ENCODE measurements around the gene TCEA3. TPM values are rescaled to one million over a fixed set of nuclear protein-coding genes. Genes with fewer than 3 reads are reported as not detected.

The TCEA3 gene
- total and polyA plus RNA-seq, 7 experiments from 2014 or later: 20.2 to 59.2 (median 49.3) TPM

DNA sequence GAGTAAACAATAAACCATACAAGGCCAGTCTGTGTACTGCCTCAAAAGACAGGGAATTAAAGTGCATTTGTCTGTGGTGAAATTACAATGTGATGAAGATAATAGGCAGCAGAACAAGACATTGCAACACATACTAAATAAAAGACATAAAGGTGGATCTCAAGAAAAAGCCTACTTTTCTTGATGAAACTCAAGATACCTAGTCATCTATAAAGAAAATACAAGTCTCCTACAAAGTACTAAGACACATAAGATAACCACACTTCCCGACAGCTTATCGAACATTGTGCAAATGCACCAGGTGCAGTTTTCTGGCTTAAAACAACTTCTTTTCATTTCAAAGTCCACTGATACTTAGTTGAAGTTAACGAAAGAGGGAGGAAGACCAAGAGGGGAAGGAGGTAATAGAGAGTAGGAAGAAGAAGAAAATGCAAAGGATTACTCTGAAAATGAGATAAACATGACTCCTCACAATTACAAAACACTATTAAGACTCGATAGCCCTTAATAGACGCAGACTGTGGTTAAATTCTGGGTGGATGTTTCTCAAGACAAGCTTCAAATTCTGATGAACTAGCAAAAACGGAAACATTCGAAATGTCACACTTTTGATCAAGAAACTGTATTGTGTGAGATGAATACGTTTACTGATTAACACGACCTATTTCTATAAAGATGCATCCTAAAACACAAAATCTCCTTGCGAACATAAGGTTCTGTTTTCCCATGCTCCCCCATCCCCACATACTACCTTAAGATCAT is 82.4 kb downstream of the TCEA3 start:
- no peak for DNase-seq
- ATAC-seq: no peak
- Mint-ChIP-seq H3K36me3 (peaks cover 0 to 20% (median 6%) of the 10 kb centered on the region in 5 donors), H3K27ac (peak overlapping the region; percentile 43 to 97 (median 75)), H3K27me3 (no peaks in the 10 kb centered on the region), H3K9me3 (peaks cover 0 to 2% (median 0%) of the 10 kb centered on the region in 11 donors), H3K4me1 (peaks cover 43 to 67% (median 63%) of the 10 kb centered on the region in 7 donors), H3K4me3 (peak overlapping the region; percentile 81 to 100 (median 93))
- Histone ChIP-seq H3K36me3 (ENCODE audit: control insufficient read depth in 2 of 3, insufficient read depth in 3 of 3, low read length in 3 of 3) (peaks cover 0 to 16% (median 10%) of the 10 kb centered on the region in 3 experiments), H3K27me3 (ENCODE audit: control insufficient read depth in 2 of 2, insufficient read depth in 2 of 2, low read length in 2 of 2) (no peaks in the 10 kb centered on the region), H3K9me3 (ENCODE audit: control insufficient read depth in 2 of 3, low read length in 3 of 3) (no peaks in the 10 kb centered on the region), H3K4me1 (ENCODE audit: control insufficient read depth in 2 of 2, insufficient read depth in 2 of 2, low read length in 2 of 2) (peaks cover 36 to 41% of the 10 kb centered on the region in 2 donors), H3K4me3 (ENCODE audit: low read length) (peak overlapping the region; percentile 89), H3K27ac (ENCODE audit: low read depth, low read length) (peak overlapping the region; percentile 83)
- ChIA-PET POLR2A (interaction anchor here (0.6 to 1.5 kb wide), 4 partner anchors 12 to 43 kb away, joined by 3 to 6 read pairs (median 4); no protein-coding TSS in a partner anchor), CTCF (no interaction called here)
- intact Hi-C loops (cut with micrococcal nuclease): loop anchor here (2.0 to 10.0 kb wide), 6 partner anchors 40 to 1557 kb away; partner anchors contain the start of genes E2F2 (in 1 of the 2), SRRM1 (in 1 of the 2), TCEA3 (in 1 of the 2) and USP48 (in 1 of the 2)

DNA sequence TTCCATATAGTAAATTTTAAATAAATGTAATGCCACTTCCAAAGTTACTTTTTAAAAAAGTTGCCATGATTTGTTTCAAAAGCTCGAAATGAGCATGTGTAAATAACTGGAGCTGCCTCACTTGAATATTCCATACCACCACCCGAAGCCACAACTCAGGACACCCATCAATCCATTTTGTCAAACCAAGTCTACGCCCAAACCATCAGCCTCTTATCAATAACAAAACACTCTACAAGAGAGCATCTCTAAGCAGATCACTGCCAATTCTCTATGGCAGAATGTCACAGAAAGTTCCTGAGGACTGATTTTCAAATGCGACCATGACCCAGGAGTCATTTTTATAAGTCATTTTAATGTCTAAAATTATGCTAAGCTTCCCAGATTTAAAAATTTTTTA is 84.9 kb downstream of the TCEA3 start:
- Mint-ChIP-seq H3K9me3 (no peaks in the 10 kb centered on the region), H3K4me1 (peaks cover 44 to 66% (median 63%) of the 10 kb centered on the region in 7 donors), H3K36me3 (peaks cover 0 to 27% (median 15%) of the 10 kb centered on the region in 5 donors), H3K27ac (peak overlapping the region in 8 of 9 donors; percentile 43 to 77 (median 66)), H3K4me3 (peak overlapping the region; percentile 7 to 100 (median 89)), H3K27me3 (no peaks in the 10 kb centered on the region)
- CTCF ChIA-PET: interaction anchor here (0.6 kb wide), 1 partner anchor 205 kb away, joined by 3 read pairs; no protein-coding TSS in a partner anchor
- H3K36me3 ChIP-seq (ENCODE audit: control insufficient read depth in 2 of 3, insufficient read depth in 3 of 3, low read length in 3 of 3): peaks cover 0 to 31% (median 19%) of the 10 kb centered on the region in 3 experiments
- POLR2A ChIA-PET: interaction anchor here (0.7 to 1.3 kb wide), 2 partner anchors 30 to 404 kb away, joined by 3 to 5 read pairs; partner anchors contain the start of gene ELOA
- H3K9me3 ChIP-seq (ENCODE audit: control insufficient read depth in 2 of 3, low read length in 3 of 3): no peaks in the 10 kb centered on the region
- H3K4me1 ChIP-seq (ENCODE audit: control insufficient read depth in 2 of 2, insufficient read depth in 2 of 2, low read length in 2 of 2): peaks cover 36 to 41% of the 10 kb centered on the region in 2 donors
- no peak overlapping the region for H3K4me3 ChIP-seq (ENCODE audit: low read length)
- ATAC-seq (no peak), DNase-seq (no peak)
- H3K27me3 ChIP-seq (ENCODE audit: control insufficient read depth in 2 of 2, insufficient read depth in 2 of 2, low read length in 2 of 2): no peaks in the 10 kb centered on the region
- no peak overlapping the region for H3K27ac ChIP-seq (ENCODE audit: low read depth, low read length)
- intact Hi-C loops (cut with micrococcal nuclease): loop anchor here (5.0 to 10.0 kb wide), 5 partner anchors 43 to 1555 kb away; partner anchors contain the start of genes E2F2 (in 1 of the 2), SRRM1 (in 1 of the 2), TCEA3 (in 1 of the 2) and USP48 (in 1 of the 2)

DNA sequence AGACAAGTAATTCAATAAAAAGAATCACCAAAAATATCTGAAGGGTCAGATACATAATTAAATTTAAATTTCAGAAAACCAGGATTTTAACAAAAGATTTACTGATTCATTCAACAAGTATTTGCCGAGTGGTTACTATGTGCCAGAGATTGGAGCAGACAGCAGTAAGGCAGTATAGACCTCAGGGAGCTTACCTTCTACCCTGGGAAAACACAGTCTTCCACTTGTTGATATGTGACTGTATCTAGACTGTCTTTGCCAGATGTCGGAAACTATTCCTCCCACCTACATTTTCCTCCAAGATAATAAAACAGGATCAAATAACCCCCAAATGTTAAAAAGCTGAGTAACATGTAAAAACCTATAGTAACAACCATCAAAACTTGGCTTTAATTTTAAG is 86.7 kb downstream of the TCEA3 start:
- no peaks in the 10 kb centered on the region for H3K27me3 Mint-ChIP-seq
- Histone ChIP-seq H3K27me3 (ENCODE audit: control insufficient read depth in 2 of 2, insufficient read depth in 2 of 2, low read length in 2 of 2) (no peaks in the 10 kb centered on the region), H3K27ac (ENCODE audit: low read depth, low read length) (no peak overlapping the region), H3K36me3 (ENCODE audit: control insufficient read depth in 2 of 3, insufficient read depth in 3 of 3, low read length in 3 of 3) (peaks cover 0 to 40% (median 27%) of the 10 kb centered on the region in 3 experiments), H3K4me1 (ENCODE audit: control insufficient read depth in 2 of 2, insufficient read depth in 2 of 2, low read length in 2 of 2) (peaks cover 35 to 41% of the 10 kb centered on the region in 2 donors), H3K4me3 (ENCODE audit: low read length) (no peak overlapping the region), H3K9me3 (ENCODE audit: control insufficient read depth in 2 of 3, low read length in 3 of 3) (no peaks in the 10 kb centered on the region)
- POLR2A ChIA-PET: no interaction called here
- peaks cover 0 to 37% (median 25%) of the 10 kb centered on the region in 5 donors for H3K36me3 Mint-ChIP-seq
- no peaks in the 10 kb centered on the region for H3K9me3 Mint-ChIP-seq
- H3K27ac Mint-ChIP-seq: peak overlapping the region in 5 of 9 donors; percentile 12 to 69 (median 34)
- no peak for ATAC-seq
- peaks cover 40 to 71% (median 58%) of the 10 kb centered on the region in 7 donors for H3K4me1 Mint-ChIP-seq
- H3K4me3 Mint-ChIP-seq: peak overlapping the region in 3 of 10 donors; percentile 8 to 51 (median 24)
- DNase-seq: no peak
- CTCF ChIA-PET: interaction anchor here (0.9 kb wide), 1 partner anchor 14 kb away, joined by 3 read pairs; no protein-coding TSS in a partner anchor
- intact Hi-C loops (cut with micrococcal nuclease): no loop called here

DNA sequence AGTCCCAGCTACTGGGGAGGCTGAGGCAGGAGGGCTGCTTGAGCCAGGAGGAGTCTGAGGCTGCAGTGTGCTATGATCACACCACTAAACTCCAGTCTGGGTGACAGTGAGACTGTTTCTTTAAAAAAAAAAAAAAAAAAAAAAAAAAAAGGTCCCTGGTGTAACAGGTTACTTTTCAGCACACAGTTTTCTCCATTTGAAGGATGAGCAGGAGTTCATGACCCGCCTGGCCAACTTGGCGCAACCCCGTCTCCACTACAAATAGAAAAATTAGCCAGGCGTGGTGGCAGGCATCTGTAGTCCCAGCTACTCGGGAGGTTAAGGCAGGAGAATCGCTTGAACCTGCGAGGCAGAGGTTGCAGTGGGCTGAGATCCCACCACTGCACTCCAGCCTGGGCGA is 92.8 kb downstream of the TCEA3 start:
- Mint-ChIP-seq H3K9me3 (no peaks in the 10 kb centered on the region), H3K4me1 (peaks cover 13 to 46% (median 36%) of the 10 kb centered on the region in 7 donors), H3K27ac (peak overlapping the region in 1 of 9 donors; percentile 48), H3K27me3 (no peaks in the 10 kb centered on the region), H3K36me3 (peaks cover 10 to 44% (median 33%) of the 10 kb centered on the region in 5 donors), H3K4me3 (no peak overlapping the region)
- ATAC-seq (no peak), DNase-seq (no peak)
- Histone ChIP-seq H3K4me3 (ENCODE audit: low read length) (no peak overlapping the region), H3K27ac (ENCODE audit: low read depth, low read length) (no peak overlapping the region), H3K4me1 (ENCODE audit: control insufficient read depth in 2 of 2, insufficient read depth in 2 of 2, low read length in 2 of 2) (no peaks in the 10 kb centered on the region), H3K9me3 (ENCODE audit: control insufficient read depth in 2 of 3, low read length in 3 of 3) (no peaks in the 10 kb centered on the region), H3K27me3 (ENCODE audit: control insufficient read depth in 2 of 2, insufficient read depth in 2 of 2, low read length in 2 of 2) (no peaks in the 10 kb centered on the region), H3K36me3 (ENCODE audit: control insufficient read depth in 2 of 3, insufficient read depth in 3 of 3, low read length in 3 of 3) (peaks cover 0 to 78% (median 14%) of the 10 kb centered on the region in 3 experiments)
- intact Hi-C loops (cut with micrococcal nuclease): loop anchor here in 1 of 2 donors (2.0 kb wide), 1 partner anchor 17 kb away; no protein-coding TSS in a partner anchor
- CTCF ChIA-PET: no interaction called here
- POLR2A ChIA-PET: no interaction called here

Other genes with a start within 250 kb of the TCEA3 start
- not detected for gene HTR1D, start 207.2 kb downstream of the TCEA3 start, total RNA-seq
- not detected for gene HTR1D, start 207.2 kb downstream of the TCEA3 start, polyA plus RNA-seq
- gene HNRNPR, start 80.5 kb downstream of the TCEA3 start, total RNA-seq: 100 to 1,000 TPM in 4 of 5 experiments, 10 to 100 TPM in 1; 97.4 to 235 (median 117) TPM
- gene HNRNPR, start 80.5 kb downstream of the TCEA3 start, polyA plus RNA-seq: 100 to 1,000 TPM; 197 to 208 TPM
- gene ZNF436, start 54.9 kb downstream of the TCEA3 start, total RNA-seq: 10 to 100 TPM in 2 of 5 experiments, 1 to 10 TPM in 3; 4.5 to 11.7 (median 6.7) TPM
- gene ZNF436, start 54.9 kb downstream of the TCEA3 start, polyA plus RNA-seq: 1 to 10 TPM; 2.9 to 3.9 TPM
- gene ASAP3, start 59.4 kb upstream of the TCEA3 start, total RNA-seq: 1 to 10 TPM in 4 of 5 experiments, under 1 TPM in 1; 0.12 to 8.8 (median 1.7) TPM
- under 1 TPM; 0.26 to 0.47 TPM for gene ASAP3, start 59.4 kb upstream of the TCEA3 start, polyA plus RNA-seq
- 10 to 100 TPM in 1 of 5 experiments, 1 to 10 TPM in 1, under 1 TPM in 2, not detected in 1; 0.14 to 65.7 (median 2.5) TPM for gene E2F2, start 106.5 kb upstream of the TCEA3 start, total RNA-seq
- not detected for gene E2F2, start 106.5 kb upstream of the TCEA3 start, polyA plus RNA-seq
- 10 to 100 TPM; 14.8 to 89.4 (median 34.1) TPM for gene ID3, start 134.8 kb upstream of the TCEA3 start, total RNA-seq
- 10 to 100 TPM; 13.0 to 28.3 TPM for gene ID3, start 134.8 kb upstream of the TCEA3 start, polyA plus RNA-seq